Measurements from ENCODE around the gene POU3F1.

Gene POU3F1

DNA sequence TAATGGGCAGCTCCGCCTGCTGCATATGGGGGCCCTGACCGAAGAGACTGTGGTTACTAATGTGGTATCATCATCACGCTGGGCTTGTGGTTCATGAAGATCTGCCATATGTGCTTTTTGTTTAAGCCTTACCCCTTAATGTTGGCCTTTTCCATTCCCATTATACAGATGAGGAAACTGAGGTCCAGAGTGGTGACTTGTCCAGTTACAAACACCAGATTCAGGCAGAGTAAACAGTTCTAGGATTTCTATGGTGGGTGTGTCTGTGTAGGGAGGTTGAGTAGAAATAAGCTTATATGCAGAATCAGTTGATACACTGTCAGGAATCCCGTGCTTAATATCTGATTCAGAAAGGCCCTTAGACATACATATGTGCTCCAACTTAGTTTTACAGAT, 33.4 kb downstream of the POU3F1 start:
- H3K79me2 ChIP-seq (ENCODE audit: control insufficient read depth, insufficient read depth, low read length, unreplicated experiment): peaks cover 59% of the 10 kb centered on the region
- H3K27ac ChIP-seq (ENCODE audit: low read depth, low read length): peak overlapping the region; percentile 88
- H2AFZ ChIP-seq (ENCODE audit: low read length, unreplicated experiment): no peak overlapping the region
- H3K36me3 ChIP-seq (ENCODE audit: insufficient read depth, low read length): peaks cover 12% of the 10 kb centered on the region
- H3K4me3 ChIP-seq (ENCODE audit: low read depth, low read length): peak overlapping the region; percentile 90
- H3K27me3 ChIP-seq (ENCODE audit: insufficient read depth, low read length): no peaks in the 10 kb centered on the region
- H3K4me1 ChIP-seq (ENCODE audit: control insufficient read depth, insufficient read depth, low read length, unreplicated experiment): peaks cover 46% of the 10 kb centered on the region

DNA sequence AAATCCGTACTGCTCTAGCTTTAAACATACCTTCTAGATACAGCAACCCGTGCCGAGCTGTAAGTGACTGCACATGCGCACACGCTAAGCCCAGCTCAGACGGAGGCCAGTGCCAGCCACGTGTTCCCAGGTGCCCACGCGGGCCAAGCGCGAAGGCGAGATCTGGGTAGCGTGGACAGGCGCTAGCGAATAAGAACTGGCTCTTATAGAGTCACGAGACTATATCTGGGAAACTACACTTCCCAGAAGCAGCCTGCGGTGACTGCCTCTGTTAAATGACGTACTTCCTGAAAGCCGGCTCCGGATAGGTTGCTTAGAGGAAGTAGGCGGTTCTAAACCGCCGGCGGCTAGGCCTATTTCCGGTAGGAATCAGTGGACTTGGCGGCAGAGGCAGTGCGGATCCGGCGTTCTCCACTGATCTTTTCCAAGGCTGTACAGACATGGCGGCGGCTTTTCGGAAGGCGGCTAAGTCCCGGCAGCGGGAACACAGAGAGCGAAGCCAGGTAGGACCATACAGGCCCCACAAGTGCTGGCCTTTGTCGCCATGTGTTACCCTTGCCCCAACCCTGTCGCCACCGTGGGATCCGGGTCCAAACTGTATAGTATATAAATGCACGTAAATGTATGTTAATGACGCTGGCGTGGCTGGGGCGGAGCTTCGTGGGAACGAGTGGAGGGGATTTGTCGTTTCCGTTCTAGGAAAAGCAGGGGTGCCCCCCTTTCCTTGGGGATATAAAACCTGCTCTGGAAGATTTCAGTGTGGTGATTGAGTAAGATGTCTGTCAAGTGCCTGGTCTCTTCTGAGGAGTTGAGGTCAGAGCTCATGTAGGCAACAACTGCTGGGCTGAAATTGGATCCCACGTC, 34.0 kb downstream of the POU3F1 start, which contains the start of gene UTP11:
TSS of gene UTP11 (plus strand) at position 372 of the 864 bp plus-strand sequence. CDS start at position 441, 69 bp downstream.
- Histone ChIP-seq H3K4me3 (ENCODE audit: low read depth, low read length) (peak within 1 kb of the TSS; percentile 90), H3K27ac (ENCODE audit: low read depth, low read length) (peak within 1 kb of the TSS; percentile 88), H3K36me3 (ENCODE audit: insufficient read depth, low read length) (peaks cover 12% of the 10 kb centered on the region), H2AFZ (ENCODE audit: low read length, unreplicated experiment) (peak within 1 kb of the TSS; percentile 90), H3K79me2 (ENCODE audit: control insufficient read depth, insufficient read depth, low read length, unreplicated experiment) (peaks cover 55% of the 10 kb centered on the region), H3K4me1 (ENCODE audit: control insufficient read depth, insufficient read depth, low read length, unreplicated experiment) (peaks cover 46% of the 10 kb centered on the region), H3K27me3 (ENCODE audit: insufficient read depth, low read length) (no peaks in the 10 kb centered on the region)

DNA sequence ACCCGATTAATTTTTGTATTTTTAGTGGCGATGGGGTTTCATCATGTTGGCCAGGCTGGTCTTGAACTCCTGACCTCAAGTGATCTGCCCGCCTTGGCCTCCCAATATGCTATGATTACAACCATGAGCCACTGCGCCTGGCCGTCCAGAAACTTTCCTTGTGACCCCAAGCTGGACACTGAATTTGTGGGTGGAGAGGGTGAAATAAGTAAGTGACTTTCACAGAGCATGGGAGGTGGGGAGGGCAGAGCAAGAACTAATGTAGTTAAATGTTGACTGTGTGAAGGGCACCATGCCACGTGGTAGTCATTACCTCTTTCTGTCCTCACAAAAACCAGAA, 36.8 kb downstream of the POU3F1 start:
- Histone ChIP-seq H2AFZ (ENCODE audit: low read length, unreplicated experiment) (no peak overlapping the region), H3K27me3 (ENCODE audit: insufficient read depth, low read length) (no peaks in the 10 kb centered on the region), H3K4me3 (ENCODE audit: low read depth, low read length) (no peak overlapping the region), H3K4me1 (ENCODE audit: control insufficient read depth, insufficient read depth, low read length, unreplicated experiment) (peaks cover 35% of the 10 kb centered on the region), H3K27ac (ENCODE audit: low read depth, low read length) (peak overlapping the region; percentile 82; the same call in 1 of the 2 replicates), H3K36me3 (ENCODE audit: insufficient read depth, low read length) (no peaks in the 10 kb centered on the region), H3K79me2 (ENCODE audit: control insufficient read depth, insufficient read depth, low read length, unreplicated experiment) (peaks cover 30% of the 10 kb centered on the region)

DNA sequence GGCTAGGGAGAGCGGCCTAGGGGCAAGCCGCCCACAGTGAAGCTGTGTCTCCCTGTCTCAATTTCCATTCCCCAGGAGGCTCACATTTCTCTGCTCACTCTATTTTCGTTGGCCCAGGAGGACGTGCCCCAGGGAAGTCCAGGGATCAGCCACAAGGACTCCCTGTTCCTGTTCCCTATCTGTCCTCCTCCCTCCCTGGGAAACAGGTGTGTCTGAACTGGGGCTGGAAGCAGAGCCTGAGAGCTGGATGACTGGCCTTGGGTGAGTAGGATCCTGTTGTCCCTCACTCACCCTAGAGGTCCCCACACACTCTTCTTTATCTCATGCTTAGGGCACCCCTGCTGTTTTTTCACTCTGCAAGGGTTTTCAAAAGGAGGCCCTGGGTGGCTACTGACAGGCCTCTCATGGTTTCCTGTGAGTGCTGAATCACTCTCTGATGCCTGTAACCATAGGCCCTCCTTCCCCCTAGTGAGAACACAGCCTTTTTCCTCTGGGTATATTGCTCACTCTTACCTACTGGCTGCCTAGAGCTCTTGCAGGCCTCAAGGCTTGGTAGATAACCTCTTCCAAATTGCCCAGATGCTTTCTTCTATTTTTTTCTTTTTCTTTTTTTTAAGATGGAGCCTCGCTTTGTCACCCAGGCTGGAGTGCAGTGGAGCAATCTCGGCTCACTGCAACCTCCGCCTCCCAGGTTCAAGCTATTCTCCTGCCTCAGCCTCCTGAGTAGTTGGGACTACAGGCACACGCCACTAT, 37.3 kb downstream of the POU3F1 start:
- Histone ChIP-seq H3K79me2 (ENCODE audit: control insufficient read depth, insufficient read depth, low read length, unreplicated experiment) (peaks cover 30% of the 10 kb centered on the region), H3K4me3 (ENCODE audit: low read depth, low read length) (no peak overlapping the region), H2AFZ (ENCODE audit: low read length, unreplicated experiment) (no peak overlapping the region), H3K27ac (ENCODE audit: low read depth, low read length) (peak overlapping the region; percentile 82), H3K4me1 (ENCODE audit: control insufficient read depth, insufficient read depth, low read length, unreplicated experiment) (peaks cover 31% of the 10 kb centered on the region), H3K27me3 (ENCODE audit: insufficient read depth, low read length) (no peaks in the 10 kb centered on the region), H3K36me3 (ENCODE audit: insufficient read depth, low read length) (no peaks in the 10 kb centered on the region)

DNA sequence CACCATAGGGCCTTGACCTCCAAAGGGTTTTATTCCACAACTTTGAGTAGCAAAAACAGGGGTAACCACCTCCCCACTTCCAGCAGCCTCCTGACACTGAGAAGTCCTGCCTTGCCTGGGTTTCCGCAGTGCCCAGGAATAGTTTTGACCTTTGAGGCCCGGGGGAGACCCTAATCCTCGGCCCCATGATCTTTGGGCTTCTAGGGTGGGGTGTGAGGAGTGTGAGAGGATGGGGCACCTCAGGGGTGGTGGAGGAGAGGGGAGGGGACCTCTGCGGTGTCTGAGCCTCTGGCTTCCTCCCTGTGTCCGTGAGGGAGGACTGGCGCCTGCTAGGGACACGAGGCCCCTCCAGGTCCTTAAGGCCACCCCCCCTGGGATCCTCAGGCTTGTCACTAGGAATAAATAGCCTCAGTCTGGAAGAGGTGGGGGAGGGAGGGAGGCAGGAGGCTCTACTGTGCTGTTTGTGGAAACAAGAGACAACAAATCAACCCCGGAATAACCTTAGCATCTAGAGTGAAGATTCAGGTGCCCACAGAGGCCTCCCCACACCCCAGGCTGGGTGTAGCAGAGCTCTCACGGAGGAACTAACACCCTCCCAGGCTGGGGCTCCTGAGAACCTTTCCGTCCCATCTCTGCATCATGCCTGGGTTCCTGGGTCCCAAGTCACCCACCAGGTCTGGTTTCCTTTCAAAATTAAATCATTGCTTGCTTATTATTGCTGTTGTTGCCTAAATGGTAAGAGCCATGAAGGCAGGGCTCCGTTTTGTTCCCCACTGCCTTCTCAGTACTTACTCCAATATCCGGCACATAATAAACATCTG, 40.4 kb downstream of the POU3F1 start:
- Histone ChIP-seq H3K36me3 (ENCODE audit: insufficient read depth, low read length) (no peaks in the 10 kb centered on the region), H2AFZ (ENCODE audit: low read length, unreplicated experiment) (no peak overlapping the region), H3K79me2 (ENCODE audit: control insufficient read depth, insufficient read depth, low read length, unreplicated experiment) (peaks cover 36% of the 10 kb centered on the region), H3K4me1 (ENCODE audit: control insufficient read depth, insufficient read depth, low read length, unreplicated experiment) (peaks cover 30% of the 10 kb centered on the region), H3K4me3 (ENCODE audit: low read depth, low read length) (peak overlapping the region; percentile 99; the same call in 1 of the 2 replicates), H3K27me3 (ENCODE audit: insufficient read depth, low read length) (no peaks in the 10 kb centered on the region), H3K27ac (ENCODE audit: low read depth, low read length) (no peak overlapping the region)

DNA sequence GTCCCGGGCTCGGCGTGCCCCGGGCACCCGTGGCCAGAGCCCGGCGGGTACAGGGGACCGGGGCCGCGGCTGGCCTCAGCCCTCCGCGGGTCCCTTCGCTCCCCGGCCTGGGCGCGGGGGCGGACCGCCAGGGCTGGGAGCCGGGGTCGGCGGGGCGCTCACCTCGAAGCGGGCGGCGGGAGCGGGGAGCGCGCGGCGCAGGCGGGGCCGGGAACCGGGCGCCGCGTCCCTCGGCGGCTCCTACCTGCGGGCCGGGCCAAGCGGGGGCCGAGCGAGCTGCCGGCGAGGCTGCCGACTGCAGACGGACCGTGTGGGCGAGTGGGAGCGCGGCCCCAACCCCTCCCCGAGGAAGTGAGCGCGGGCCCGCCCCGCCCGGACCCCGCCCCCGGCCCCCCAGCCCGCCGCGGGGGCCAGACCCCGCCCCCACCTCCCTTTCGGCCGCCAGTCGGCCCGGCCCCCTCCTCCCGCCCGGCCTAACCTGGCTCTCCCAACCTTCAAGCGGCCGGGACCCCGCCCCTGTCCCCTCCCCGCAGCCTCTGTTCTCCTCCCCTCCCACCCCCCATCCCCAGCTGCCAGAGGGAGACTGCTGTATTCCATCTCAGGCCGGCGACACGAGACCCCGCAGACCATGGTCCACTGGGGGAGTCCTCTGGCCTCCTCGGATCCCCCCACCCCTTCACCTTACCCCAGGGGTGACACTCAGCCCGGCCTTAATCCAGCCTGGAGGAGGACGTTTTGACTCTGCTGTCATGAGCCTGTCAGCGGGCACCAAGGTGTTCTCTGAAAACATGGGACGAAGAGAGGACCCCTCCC, 41.2 kb downstream of the POU3F1 start, which contains the start of gene FHL3:
TSS of gene FHL3 (minus strand) at position 320 of the 813 bp plus-strand sequence. CDS start 6,102 bp downstream, outside the sequence.
- Histone ChIP-seq H3K27ac (ENCODE audit: low read depth, low read length) (no peak within 1 kb of the TSS), H3K4me3 (ENCODE audit: low read depth, low read length) (peak within 1 kb of the TSS; percentile 99), H3K4me1 (ENCODE audit: control insufficient read depth, insufficient read depth, low read length, unreplicated experiment) (peaks cover 36% of the 10 kb centered on the region), H3K36me3 (ENCODE audit: insufficient read depth, low read length) (no peaks in the 10 kb centered on the region), H2AFZ (ENCODE audit: low read length, unreplicated experiment) (peak within 1 kb of the TSS; percentile 17), H3K79me2 (ENCODE audit: control insufficient read depth, insufficient read depth, low read length, unreplicated experiment) (peaks cover 39% of the 10 kb centered on the region), H3K27me3 (ENCODE audit: insufficient read depth, low read length) (no peaks in the 10 kb centered on the region)

DNA sequence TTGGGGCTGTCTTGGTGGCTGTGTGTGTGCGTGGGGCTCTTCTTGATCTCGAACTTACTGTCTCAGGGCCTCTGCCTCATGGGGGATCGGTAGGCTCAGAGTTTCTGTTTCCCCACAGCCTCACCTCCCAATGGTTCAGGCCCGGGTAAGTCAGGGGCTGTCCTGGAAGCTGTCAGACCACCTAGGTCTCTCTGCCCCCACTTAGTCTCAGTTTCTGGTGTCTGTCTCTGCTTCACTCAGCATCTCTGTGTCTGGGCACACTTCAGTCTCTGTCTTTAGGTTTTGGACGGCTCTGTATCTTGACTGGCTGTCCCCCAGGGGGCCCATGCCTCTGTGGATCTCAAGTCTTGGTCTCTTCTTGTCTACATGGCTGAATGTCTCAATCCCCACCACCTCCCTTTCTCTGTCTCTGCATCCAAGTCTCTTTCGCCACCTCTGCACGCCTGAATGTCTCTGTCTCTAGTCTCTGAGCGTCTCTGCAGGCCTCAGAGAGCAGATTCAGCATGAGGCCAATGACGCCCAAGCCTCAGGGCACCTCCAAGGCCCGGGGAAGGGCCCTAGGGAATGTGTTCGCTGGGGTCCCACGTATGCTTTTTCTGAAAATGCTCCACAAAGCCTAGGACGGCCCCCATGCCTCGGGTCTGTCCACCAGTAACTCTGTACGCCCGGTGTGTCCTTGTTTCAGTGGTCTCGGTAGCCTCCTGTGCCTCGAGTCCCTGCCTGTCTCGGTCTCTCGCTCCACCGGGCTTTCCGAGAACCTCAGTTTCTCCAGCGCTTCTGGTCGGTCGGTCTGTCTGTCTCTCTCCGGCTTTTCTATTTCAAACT, 42.1 kb downstream of the POU3F1 start:
- Histone ChIP-seq H3K4me3 (ENCODE audit: low read depth, low read length) (peak overlapping the region; percentile 99), H3K27me3 (ENCODE audit: insufficient read depth, low read length) (no peaks in the 10 kb centered on the region), H3K79me2 (ENCODE audit: control insufficient read depth, insufficient read depth, low read length, unreplicated experiment) (peaks cover 47% of the 10 kb centered on the region), H3K4me1 (ENCODE audit: control insufficient read depth, insufficient read depth, low read length, unreplicated experiment) (peaks cover 41% of the 10 kb centered on the region), H3K27ac (ENCODE audit: low read depth, low read length) (no peak overlapping the region), H2AFZ (ENCODE audit: low read length, unreplicated experiment) (peak overlapping the region; percentile 17), H3K36me3 (ENCODE audit: insufficient read depth, low read length) (no peaks in the 10 kb centered on the region)

DNA sequence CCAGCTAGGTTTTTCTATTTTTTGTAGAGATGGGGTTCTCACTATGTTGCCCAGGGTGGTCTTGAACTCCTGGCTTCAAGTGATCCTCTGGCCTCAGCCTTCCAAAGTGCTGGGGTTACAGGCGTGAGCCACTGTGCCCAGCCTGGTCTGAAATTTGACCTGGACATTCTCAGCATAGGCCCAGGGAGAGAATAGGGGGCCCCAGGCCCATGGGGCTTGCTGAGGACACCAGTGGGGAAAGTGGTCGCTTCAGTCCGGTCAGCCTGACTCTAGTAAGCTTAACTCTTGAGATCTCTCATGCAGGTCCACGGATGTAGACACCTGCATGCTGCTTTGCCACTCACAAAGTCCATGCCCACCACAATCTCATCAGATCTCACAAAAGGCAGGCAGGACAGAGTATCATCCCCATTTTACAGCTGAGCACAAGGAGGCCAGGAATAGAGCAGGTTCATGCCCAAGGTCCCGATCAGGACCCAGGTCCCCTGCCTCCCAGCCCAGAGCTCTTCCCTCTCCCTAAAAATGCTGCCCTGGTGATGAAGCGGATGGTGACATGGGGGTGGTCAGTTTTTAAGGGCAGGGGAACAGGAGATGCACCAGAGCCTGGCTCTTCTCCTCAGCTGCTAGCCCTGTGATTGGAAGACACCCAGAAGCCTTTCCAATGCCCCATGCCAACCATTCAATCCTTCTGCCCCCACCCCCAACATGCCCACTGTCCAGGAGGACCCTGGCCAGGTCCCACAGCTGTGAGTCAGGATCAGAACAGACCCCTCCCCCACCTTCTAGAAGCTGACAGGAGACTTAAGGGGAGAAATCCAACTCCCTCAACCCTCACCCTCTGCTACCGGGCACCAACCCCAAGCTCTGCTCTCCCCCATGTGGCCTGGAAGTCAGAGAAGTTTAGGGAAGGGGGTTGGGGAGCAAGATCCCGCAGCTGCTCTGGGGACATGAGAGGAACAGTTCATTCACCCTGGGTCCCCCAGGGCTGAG, 43.0 kb downstream of the POU3F1 start:
- Histone ChIP-seq H3K27me3 (ENCODE audit: insufficient read depth, low read length) (no peaks in the 10 kb centered on the region), H3K79me2 (ENCODE audit: control insufficient read depth, insufficient read depth, low read length, unreplicated experiment) (peaks cover 57% of the 10 kb centered on the region), H3K36me3 (ENCODE audit: insufficient read depth, low read length) (peaks cover 4% of the 10 kb centered on the region; the same call in 1 of the 2 replicates), H3K4me3 (ENCODE audit: low read depth, low read length) (peak overlapping the region; percentile 99), H3K27ac (ENCODE audit: low read depth, low read length) (no peak overlapping the region), H3K4me1 (ENCODE audit: control insufficient read depth, insufficient read depth, low read length, unreplicated experiment) (peaks cover 42% of the 10 kb centered on the region), H2AFZ (ENCODE audit: low read length, unreplicated experiment) (no peak overlapping the region)

All from ACC112 (cell line).